Heart left ventricle (tissue), 16 donors: ENCODE data around the gene TOB1. TPM values are rescaled to one million over a fixed set of nuclear protein-coding genes. Genes with fewer than 3 reads are reported as not detected.

Source experiments
- ATAC-seq, 4 donors: fragments of 200-7000 bp; cut with Tn5 transposase; one replicate each; pipeline ENCODE4 v1.9.1; 2020 to 2022; ENCODE audit warnings: moderate library complexity in 4 of 4, mild to moderate bottlenecking in 3 of 4, moderate number of reproducible peaks in 1 of 4
- DNase-seq, 5 donors: peaks; one replicate each; pipeline ENCODE4 v3.0.0-alpha.2; 2020
- H3K27ac ChIP-seq, 12 donors: fragments of 200-600 bp; sonication (generic) in 4 of 12; one replicate each; pipeline versions ENCODE4 v1.5.0 to v1.8.0; 2016 to 2022; ENCODE audit warnings: mild to moderate bottlenecking in 2 of 12
- H3K27me3 ChIP-seq, 9 donors: fragments of 200-600 bp; sonication (generic) in 2 of 9; one replicate each; pipeline versions ENCODE4 v1.5.1 to v1.8.0; 2016 to 2022; ENCODE audit warnings: mild to moderate bottlenecking in 3 of 9
- H3K36me3 ChIP-seq, 9 donors: fragments of 200-600 bp; sonication (generic) in 2 of 9; one replicate each; pipeline versions ENCODE4 v1.5.0 to v1.8.0; 2018 to 2022; ENCODE audit warnings: mild to moderate bottlenecking in 2 of 9
- H3K4me1 ChIP-seq, 12 donors: fragments of 200-600 bp; sonication (generic) in 4 of 12; one replicate each; pipeline versions ENCODE4 v1.5.0 to v1.8.0; 2016 to 2022; ENCODE audit warnings: mild to moderate bottlenecking in 3 of 12
- H3K4me3 ChIP-seq, 12 donors: fragments of 200-600 bp; sonication (generic) in 4 of 12; one replicate each; pipeline versions ENCODE4 v1.5.0 to v1.8.0; 2017 to 2022; ENCODE audit warnings: mild to moderate bottlenecking in 9 of 12, moderate library complexity in 4 of 12
- H3K9me3 ChIP-seq, 12 donors: fragments of 200-600 bp; sonication (generic) in 4 of 12; one replicate each; pipeline versions ENCODE4 v1.5.0 to v1.8.0; 2016 to 2022; ENCODE audit warnings: mild to moderate bottlenecking in 1 of 12
- POLR2A ChIP-seq, 2 donors: fragments of 450-650 bp; IDR thresholded peaks; one replicate each; pipeline ENCODE4 v1.6.1; 2017; ENCODE audit warnings: antibody characterized with exemption in 2 of 2, mild to moderate bottlenecking in 2 of 2, moderate library complexity in 2 of 2
- WGBS, 4 donors: extraction: QIAGEN DNeasy Blood & Tissue Kit in 2 of 4; methylation state at CpG; one replicate each; pipeline versions ENCODE4 v1.1.5 to v1.1.7; 2013 to 2018; 5-methylcytosine and 5-hydroxymethylcytosine counted together
- intact Hi-C, 10 donors: fragments of 100-400 bp; cut with DNase I; formaldehyde crosslinking; loops; one replicate each; pipeline versions ENCODE4 v1.11.1 to v1.14.2; 2022
- polyA plus RNA-seq, 2 donors: library from polyadenylated mRNA; stranded (reverse); fragments of 200-250 nt; gene quantifications; one replicate each; pipeline ENCODE4 v1.2.3, GENCODE V29; 2013
- total RNA-seq, 9 donors: library from RNA; depleted of rRNA in 2 of 9; stranded (reverse); fragments of >200 nt in 2 of 9; fragmentation: NEBNext Ultra II Directional in 3 of 9; extraction: Animal tissue kit (Norgen Biotek cat#: 25700) in 3 of 9; gene quantifications; one replicate each; pipeline versions ENCODE4 v1.1.0 to v1.2.4, GENCODE V29; 2016 to 2023
- TF ChIP-seq, protein P1 (sequence below), 12 donors: fragments of 200-600 bp; sonication (generic) in 4 of 12; IDR thresholded peaks; one replicate each; pipeline versions ENCODE4 v1.5.0 to v1.8.0; 2018 to 2022; ENCODE audit warnings: antibody characterized with exemption in 12 of 12, mild to moderate bottlenecking in 5 of 12
- donor health status: ischemic (EF 13 %, LVEDD 7.1; RV severe dilation, severe dysfunction).
- donor health status: healthy with polysubstance abuse.
- donor health status: DM: no; HTN: yes; CAD: no.
- donor health status: DM: no; HTN: no; CAD: no.
- donor health status: ischemic (EF 25% LVEDD 6.9; RV normal size, moderate dysfunction).
- donor health status: ischemic (EF 25% LVEDD 5.7; RV mildly dilated, moderate dysfunction).
- donor health status: healthy.
- donor health status: DM: yes; HTN: yes; CAD: no.
- donor health status: ischemic (EF 35%, LVEDD 5.7; RV mildly dilated, moderate dysfunction).
- donor health status: nonischemic (EF 11% LVEDD 7.7; RV severe dilation, severe dysfunction).
- donor health status: DM: yes; HTN: yes; CAD: no.
- donor health status: PGD.
- donor health status: ischemic (EF 29% LVEDD 5.4; RV normal size, mild dysfunction).
- donor health status: nonischemic (EF 23%, LVEDD 6.1; RV moderate dilation, normal function).

Gene TOB1
- total and polyA plus RNA-seq, 11 donors: 22.2 to 136 (median 68.1) TPM

GRCh38 chr17:50853015-50853615 lies 13.0 kb downstream of the TOB1 start:
- peaks cover 0 to 38% (median 15%) of the 10 kb centered on the region in 12 donors for H3K4me1 ChIP-seq
- no peaks in the 10 kb centered on the region for H3K27me3 ChIP-seq
- H3K27ac ChIP-seq: peak overlapping the region in 11 of 12 donors; percentile 25 to 93 (median 83)
- H3K36me3 ChIP-seq: no peaks in the 10 kb centered on the region
- no peak for TF ChIP-seq POLR2A (IDR thresholded peaks at IDR 0.05)
- TF ChIP-seq, protein P1, sequence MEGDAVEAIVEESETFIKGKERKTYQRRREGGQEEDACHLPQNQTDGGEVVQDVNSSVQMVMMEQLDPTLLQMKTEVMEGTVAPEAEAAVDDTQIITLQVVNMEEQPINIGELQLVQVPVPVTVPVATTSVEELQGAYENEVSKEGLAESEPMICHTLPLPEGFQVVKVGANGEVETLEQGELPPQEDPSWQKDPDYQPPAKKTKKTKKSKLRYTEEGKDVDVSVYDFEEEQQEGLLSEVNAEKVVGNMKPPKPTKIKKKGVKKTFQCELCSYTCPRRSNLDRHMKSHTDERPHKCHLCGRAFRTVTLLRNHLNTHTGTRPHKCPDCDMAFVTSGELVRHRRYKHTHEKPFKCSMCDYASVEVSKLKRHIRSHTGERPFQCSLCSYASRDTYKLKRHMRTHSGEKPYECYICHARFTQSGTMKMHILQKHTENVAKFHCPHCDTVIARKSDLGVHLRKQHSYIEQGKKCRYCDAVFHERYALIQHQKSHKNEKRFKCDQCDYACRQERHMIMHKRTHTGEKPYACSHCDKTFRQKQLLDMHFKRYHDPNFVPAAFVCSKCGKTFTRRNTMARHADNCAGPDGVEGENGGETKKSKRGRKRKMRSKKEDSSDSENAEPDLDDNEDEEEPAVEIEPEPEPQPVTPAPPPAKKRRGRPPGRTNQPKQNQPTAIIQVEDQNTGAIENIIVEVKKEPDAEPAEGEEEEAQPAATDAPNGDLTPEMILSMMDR (IDR thresholded peaks at IDR 0.05): no peak
- intact Hi-C loops: loop anchor here in 6 of 10 donors (2.0 to 10.0 kb wide), 6 partner anchors 14 to 302 kb away; partner anchors contain the start of genes NME1 (in 1 of the 6) and TOB1 (in 1 of the 6)
- H3K9me3 ChIP-seq: no peaks in the 10 kb centered on the region
- WGBS, 4 donors: 41 to 54% (median 51%) methylated on average over 6 of the region's 6 CpGs
- ATAC-seq (peak in 1 of 4 donors; percentile 18), DNase-seq (no peak)
- peak overlapping the region in 1 of 12 donors; percentile 0 for H3K4me3 ChIP-seq

DNA sequence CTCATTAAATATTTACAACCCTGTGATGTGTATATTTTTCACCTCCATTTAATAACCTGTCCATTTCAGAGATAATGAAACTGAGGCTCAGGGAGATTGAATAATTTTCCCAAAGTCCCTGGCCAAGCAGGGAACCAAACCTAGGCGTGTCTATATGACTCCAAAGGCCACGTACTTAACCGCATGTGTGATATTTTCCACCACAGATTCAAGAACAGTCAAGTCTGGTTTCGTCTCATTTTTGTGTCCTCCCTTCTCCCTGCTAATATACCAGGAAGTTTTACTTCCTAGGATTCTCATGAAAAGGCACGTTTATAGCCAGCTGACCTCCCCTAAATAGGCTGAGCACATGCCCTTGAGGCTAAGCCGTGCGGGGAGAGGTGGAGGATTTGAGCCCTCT lies 15.5 kb downstream of the TOB1 start:
- intact Hi-C loops: loop anchor here in 3 of 10 donors (2.0 to 10.0 kb wide), 5 partner anchors 100 to 304 kb away; partner anchors contain the start of gene NME1 (in 1 of the 3)
- no peaks in the 10 kb centered on the region for H3K27me3 ChIP-seq
- H3K4me3 ChIP-seq: no peak overlapping the region
- no peaks in the 10 kb centered on the region for H3K9me3 ChIP-seq
- DNase-seq: no peak
- no peak for ATAC-seq
- 73 to 79% (median 76%) methylated on average over 7 of the region's 7 CpGs for WGBS, 4 donors
- no peaks in the 10 kb centered on the region for H3K36me3 ChIP-seq
- no peak for TF ChIP-seq POLR2A (IDR thresholded peaks at IDR 0.05)
- TF ChIP-seq, protein P1 (IDR thresholded peaks at IDR 0.05): no peak
- peaks cover 0 to 44% (median 18%) of the 10 kb centered on the region in 12 donors for H3K4me1 ChIP-seq
- peak overlapping the region in 8 of 12 donors; percentile 75 to 93 (median 86) for H3K27ac ChIP-seq

DNA sequence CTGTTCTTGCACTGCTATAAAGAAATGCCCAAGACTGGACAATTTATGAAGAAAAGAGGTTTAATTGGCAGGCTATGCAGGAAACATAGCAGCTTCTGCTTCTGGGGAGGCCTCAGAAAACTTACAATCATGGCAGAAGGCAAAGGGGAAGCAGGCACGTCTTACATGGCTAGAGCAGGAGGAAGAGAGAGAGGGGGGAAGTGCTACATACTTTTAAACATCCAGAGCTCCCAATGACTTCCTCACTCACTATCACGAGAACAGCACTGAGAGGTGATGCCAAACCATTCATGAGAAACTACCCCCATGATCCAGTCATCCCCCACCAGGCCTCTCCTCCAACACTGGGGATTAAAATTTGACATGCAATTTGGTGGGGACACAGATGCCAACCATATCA lies 17.4 kb downstream of the TOB1 start:
- WGBS, 4 donors: 51 to 72% (median 62%) methylated on average over 2 of the region's 2 CpGs
- no peaks in the 10 kb centered on the region for H3K36me3 ChIP-seq
- H3K9me3 ChIP-seq: no peaks in the 10 kb centered on the region
- H3K4me3 ChIP-seq: no peak overlapping the region
- DNase-seq: no peak
- no peaks in the 10 kb centered on the region for H3K27me3 ChIP-seq
- ATAC-seq: no peak
- intact Hi-C loops: loop anchor here in 2 of 10 donors (10.0 kb wide), 2 partner anchors 144 to 304 kb away; partner anchors contain the start of genes ANKRD40 (in 1 of the 2) and SPATA20 (in 1 of the 2)
- peaks cover 0 to 49% (median 15%) of the 10 kb centered on the region in 12 donors for H3K4me1 ChIP-seq
- H3K27ac ChIP-seq: no peak overlapping the region
- TF ChIP-seq, protein P1 (IDR thresholded peaks at IDR 0.05): no peak
- no peak for TF ChIP-seq POLR2A (IDR thresholded peaks at IDR 0.05)

DNA sequence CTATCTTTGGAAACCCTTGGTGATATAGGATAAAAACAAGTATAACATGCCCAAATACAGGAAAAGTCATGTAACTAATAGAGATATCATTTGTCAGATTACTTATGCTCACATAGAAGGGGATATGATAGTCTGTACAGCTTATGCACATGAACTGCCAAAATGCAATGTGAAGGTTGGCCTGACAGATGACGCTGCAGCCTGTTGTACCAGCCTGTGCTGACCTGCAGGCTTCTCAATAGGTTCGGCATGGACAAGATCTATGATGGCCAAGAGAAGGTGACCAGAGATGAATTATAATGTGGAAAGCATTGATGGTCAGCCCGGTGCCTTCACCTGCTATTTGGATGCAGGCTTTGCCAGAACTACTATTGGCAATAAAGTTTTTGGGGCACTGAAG lies 18.1 kb downstream of the TOB1 start:
- no peaks in the 10 kb centered on the region for H3K27me3 ChIP-seq
- peak overlapping the region in 2 of 12 donors; percentile 29 to 47 for H3K27ac ChIP-seq
- no peaks in the 10 kb centered on the region for H3K9me3 ChIP-seq
- intact Hi-C loops: loop anchor here in 2 of 10 donors (10.0 kb wide), 2 partner anchors 143 to 303 kb away; partner anchors contain the start of genes ANKRD40 (in 1 of the 2) and SPATA20 (in 1 of the 2)
- H3K4me1 ChIP-seq: peaks cover 0 to 43% (median 12%) of the 10 kb centered on the region in 12 donors
- TF ChIP-seq, protein P1 (IDR thresholded peaks at IDR 0.05): peak in 9 of 12 donors; percentile 9 to 44 (median 28)
- TF ChIP-seq POLR2A (IDR thresholded peaks at IDR 0.05): no peak
- WGBS, 4 donors: 64 to 82% (median 76%) methylated on average over 3 of the region's 3 CpGs
- peak in 2 of 4 donors; percentile 35 to 36 for ATAC-seq
- no peaks in the 10 kb centered on the region for H3K36me3 ChIP-seq
- DNase-seq: no peak
- no peak overlapping the region for H3K4me3 ChIP-seq
